CD14-positive monocyte (primary cell): Measurements from ENCODE around the gene ZSCAN5A. TPM values are rescaled to one million over a fixed set of nuclear protein-coding genes. Genes with fewer than 3 reads are reported as not detected.

Experiments used
- DNase-seq, 3 donors: peaks; one replicate each; pipeline ENCODE4 v3.0.0-alpha.2; 2011 to 2022
- H2AFZ ChIP-seq: 2 replicates; pipeline ENCODE4 v1.6.0; 2012; ENCODE audit warnings: mild to moderate bottlenecking, low read depth, low read length, inconsistent platforms; ENCODE audit not compliant: insufficient read depth, poor library complexity, severe bottlenecking
- H3K27ac ChIP-seq, 2 donors: 1 replicate in 1 of 2; 2 replicates in 1 of 2; pipeline ENCODE4 v1.5.1; 2012 to 2013; ENCODE audit warnings: low read length in 2 of 2, control low read depth in 1 of 2, inconsistent platforms in 1 of 2, low read depth in 1 of 2, mild to moderate bottlenecking in 1 of 2
- H3K27me3 ChIP-seq, 2 donors: one replicate each; pipeline versions ENCODE4 v1.6.0 to v1.6.1; 2011 to 2013; ENCODE audit warnings: low read length in 2 of 2; ENCODE audit not compliant: control insufficient read depth in 2 of 2, insufficient read depth in 2 of 2
- H3K36me3 ChIP-seq, 2 donors: replicated peaks in 1 of 2; 1 replicate in 1 of 2; 2 replicates in 1 of 2; pipeline versions ENCODE4 v1.5.1 to v1.6.1; 2012 to 2013; ENCODE audit warnings: low read length in 2 of 2, control low read depth in 1 of 2, inconsistent platforms in 1 of 2, mild to moderate bottlenecking in 1 of 2; ENCODE audit not compliant: insufficient read depth in 2 of 2, control insufficient read depth in 1 of 2
- H3K4me1 ChIP-seq, 2 donors: 1 replicate in 1 of 2; 2 replicates in 1 of 2; pipeline versions ENCODE4 v1.5.1 to v1.6.1; 2012 to 2013; ENCODE audit warnings: low read length in 2 of 2, control low read depth in 1 of 2, inconsistent platforms in 1 of 2, mild to moderate bottlenecking in 1 of 2, moderate library complexity in 1 of 2; ENCODE audit not compliant: insufficient read depth in 2 of 2, control insufficient read depth in 1 of 2
- H3K4me2 ChIP-seq: replicated peaks from 2 replicates; pipeline ENCODE3; 2012; ENCODE audit warnings: low read length, moderate library complexity, mild to moderate bottlenecking; ENCODE audit not compliant: poor library complexity, severe bottlenecking; ENCODE audit errors: extremely low read depth
- H3K4me3 ChIP-seq, 3 experiments: fragments of 200-600 bp in 1 of 3; sonication (generic) in 1 of 3; replicated peaks in 1 of 3; 1 replicate in 2 of 3; 2 replicates in 1 of 3; pipeline ENCODE4 v1.5.1; 2011 to 2013; ENCODE audit warnings: low read length in 3 of 3, mild to moderate bottlenecking in 3 of 3, control low read depth in 2 of 3, low read depth in 2 of 3, inconsistent platforms in 1 of 3, moderate library complexity in 1 of 3
- H3K79me2 ChIP-seq: 2 replicates; pipeline ENCODE4 v1.6.0; 2012; ENCODE audit warnings: mild to moderate bottlenecking, control low read depth, inconsistent platforms, low read length, moderate library complexity; ENCODE audit not compliant: insufficient read depth
- H3K9ac ChIP-seq: 2 replicates; pipeline ENCODE4 v1.6.0; 2017; ENCODE audit warnings: low read length, mild to moderate bottlenecking; ENCODE audit not compliant: insufficient read depth, poor library complexity, severe bottlenecking
- H3K9me3 ChIP-seq, 2 donors: replicated peaks in 1 of 2; 1 replicate in 1 of 2; 2 replicates in 1 of 2; pipeline versions ENCODE4 v1.5.1 to v1.6.1; 2012 to 2013; ENCODE audit warnings: low read length in 2 of 2, control low read depth in 1 of 2; ENCODE audit not compliant: control insufficient read depth in 1 of 2, insufficient read depth in 1 of 2
- H4K20me1 ChIP-seq: 2 replicates; pipeline ENCODE4 v1.6.0; 2012; ENCODE audit warnings: mild to moderate bottlenecking, low read length, control low read depth, moderate library complexity; ENCODE audit not compliant: insufficient read depth
- H3K27ac Mint-ChIP-seq, 7 donors: one replicate each; pipeline ENCODE4 v1.8.0; 2020; ENCODE audit warnings: mild to moderate bottlenecking in 7 of 7, mixed read lengths in 7 of 7, moderate library complexity in 6 of 7, inconsistent platforms in 2 of 7
- H3K27me3 Mint-ChIP-seq, 3 donors: one replicate each; pipeline ENCODE4 v1.8.0; 2021 to 2022; ENCODE audit warnings: low read depth in 3 of 3, mild to moderate bottlenecking in 3 of 3, mixed read lengths in 3 of 3, moderate library complexity in 3 of 3, inconsistent platforms in 1 of 3
- H3K36me3 Mint-ChIP-seq, 2 donors: one replicate each; pipeline ENCODE4 v1.8.0; 2020; ENCODE audit warnings: mixed read lengths in 2 of 2, inconsistent platforms in 1 of 2, mild to moderate bottlenecking in 1 of 2
- H3K4me1 Mint-ChIP-seq: one replicate; pipeline ENCODE4 v1.8.0; 2020; ENCODE audit warnings: mild to moderate bottlenecking, mixed read lengths
- H3K4me3 Mint-ChIP-seq, 2 donors: one replicate each; pipeline ENCODE4 v1.8.0; 2020; ENCODE audit warnings: mild to moderate bottlenecking in 2 of 2, mixed read lengths in 2 of 2, moderate library complexity in 1 of 2
- H3K9me3 Mint-ChIP-seq, 7 donors: one replicate each; pipeline ENCODE4 v1.8.0; 2020 to 2022; ENCODE audit warnings: mixed read lengths in 7 of 7, mild to moderate bottlenecking in 6 of 7, moderate library complexity in 6 of 7, inconsistent platforms in 2 of 7
- CTCF ChIP-seq: fragments of 200-600 bp; IDR thresholded peaks from one replicate; pipeline ENCODE4 v1.8.0; 2022; ENCODE audit warnings: antibody characterized with exemption, mild to moderate bottlenecking
- WGBS: methylation state at CpG from one replicate; pipeline ENCODE4 v1.1.5; 2013; ENCODE audit warnings: missing lambda C conversion rate; ENCODE audit not compliant: insufficient coverage; 5-methylcytosine and 5-hydroxymethylcytosine counted together
- intact Hi-C, 2 donors: fragments of 100-400 bp; cut with micrococcal nuclease; formaldehyde crosslinking; loops; one replicate each; pipeline versions ENCODE4 v1.15.0 to v1.15.1; 2023
- polyA plus RNA-seq, 3 donors: library from polyadenylated mRNA; depleted of rRNA in 1 of 3; unstranded in 2 of 3; stranded (reverse) in 1 of 3; fragments of 300-500 nt in 2 of 3; fragments of >200 nt in 1 of 3; fragmentation: Illumina TruSeq in 2 of 3; gene quantifications; 1 replicate in 2 of 3; 2 replicates in 1 of 3; pipeline ENCODE4 v1.2.3, GENCODE V29; 2012 to 2021

Gene ZSCAN5A
- polyA plus RNA-seq, 3 donors = 5.3 to 11.3 (median 6.3) TPM

GRCh38 chr19:56306016-56306415 lies 8.6 kb downstream of the ZSCAN5A start:
- Mint-ChIP-seq H3K36me3 (peaks cover 52 to 71% of the 10 kb centered on the region in 2 donors), H3K27ac (no peak overlapping the region), H3K27me3 (peaks cover 0 to 2% (median 0%) of the 10 kb centered on the region in 3 donors), H3K4me3 (no peak overlapping the region), H3K9me3 (peaks cover 2 to 11% (median 9%) of the 10 kb centered on the region in 7 donors), H3K4me1 (peaks cover 12% of the 10 kb centered on the region)
- no peak overlapping the region for H2AFZ ChIP-seq
- no peak overlapping the region for H3K9ac ChIP-seq
- no peak overlapping the region for H3K27ac ChIP-seq
- no peaks in the 10 kb centered on the region for H3K27me3 ChIP-seq
- peaks cover 0 to 10% of the 10 kb centered on the region in 2 donors for H3K9me3 ChIP-seq
- H3K4me1 ChIP-seq = peaks cover 8 to 9% of the 10 kb centered on the region in 2 donors
- H3K36me3 ChIP-seq = peaks cover 19 to 58% of the 10 kb centered on the region in 2 donors
- no peak overlapping the region for H3K4me2 ChIP-seq
- intact Hi-C loops = loop anchor here in 1 of 2 donors (10.0 kb wide), 1 partner anchor 51 kb away; no protein-coding TSS in a partner anchor
- 100% methylated on average over 6 of the region's 11 CpGs for WGBS
- no peak overlapping the region for H3K4me3 ChIP-seq
- DNase-seq = no peak
- no peak for TF ChIP-seq CTCF
- peaks cover 15% of the 10 kb centered on the region for H3K79me2 ChIP-seq
- no peaks in the 10 kb centered on the region for H4K20me1 ChIP-seq

GRCh38 chr19:56304243-56304642 lies 10.4 kb downstream of the ZSCAN5A start:
- peaks cover 2 to 11% (median 9%) of the 10 kb centered on the region in 7 donors for H3K9me3 Mint-ChIP-seq
- H4K20me1 ChIP-seq = no peaks in the 10 kb centered on the region
- H3K4me3 Mint-ChIP-seq = no peak overlapping the region
- no peak overlapping the region for H2AFZ ChIP-seq
- H3K79me2 ChIP-seq = peaks cover 7% of the 10 kb centered on the region
- peaks cover 8 to 10% of the 10 kb centered on the region in 2 donors for H3K4me1 ChIP-seq
- no peak overlapping the region for H3K4me3 ChIP-seq
- H3K36me3 ChIP-seq = peaks cover 16 to 48% of the 10 kb centered on the region in 2 donors
- H3K27me3 ChIP-seq = no peaks in the 10 kb centered on the region
- H3K4me2 ChIP-seq = no peak overlapping the region
- no peak overlapping the region for H3K27ac ChIP-seq
- no peak for DNase-seq
- H3K27me3 Mint-ChIP-seq = peaks cover 0 to 2% (median 0%) of the 10 kb centered on the region in 3 donors
- peaks cover 0 to 10% of the 10 kb centered on the region in 2 donors for H3K9me3 ChIP-seq
- TF ChIP-seq CTCF = no peak
- H3K9ac ChIP-seq = no peak overlapping the region
- WGBS = 95% methylated on average over 8 of the region's 9 CpGs
- H3K27ac Mint-ChIP-seq = peak overlapping the region in 2 of 7 donors; percentile 27 to 78
- peaks cover 10% of the 10 kb centered on the region for H3K4me1 Mint-ChIP-seq
- intact Hi-C loops = loop anchor here in 1 of 2 donors (5.0 to 10.0 kb wide), 2 partner anchors 43 to 49 kb away; no protein-coding TSS in a partner anchor
- peaks cover 55 to 72% of the 10 kb centered on the region in 2 donors for H3K36me3 Mint-ChIP-seq
